ENCODE results near the gene SLC37A1. TPM values are rescaled to one million over a fixed set of nuclear protein-coding genes. Genes with fewer than 3 reads are reported as not detected.

Gene SLC37A1
- total and polyA plus RNA-seq, 2 of the 13 experiments (the other 11 are each of a cell fraction or from before 2014, with no cell fraction given) = 0.22 to 0.40 TPM

DNA sequence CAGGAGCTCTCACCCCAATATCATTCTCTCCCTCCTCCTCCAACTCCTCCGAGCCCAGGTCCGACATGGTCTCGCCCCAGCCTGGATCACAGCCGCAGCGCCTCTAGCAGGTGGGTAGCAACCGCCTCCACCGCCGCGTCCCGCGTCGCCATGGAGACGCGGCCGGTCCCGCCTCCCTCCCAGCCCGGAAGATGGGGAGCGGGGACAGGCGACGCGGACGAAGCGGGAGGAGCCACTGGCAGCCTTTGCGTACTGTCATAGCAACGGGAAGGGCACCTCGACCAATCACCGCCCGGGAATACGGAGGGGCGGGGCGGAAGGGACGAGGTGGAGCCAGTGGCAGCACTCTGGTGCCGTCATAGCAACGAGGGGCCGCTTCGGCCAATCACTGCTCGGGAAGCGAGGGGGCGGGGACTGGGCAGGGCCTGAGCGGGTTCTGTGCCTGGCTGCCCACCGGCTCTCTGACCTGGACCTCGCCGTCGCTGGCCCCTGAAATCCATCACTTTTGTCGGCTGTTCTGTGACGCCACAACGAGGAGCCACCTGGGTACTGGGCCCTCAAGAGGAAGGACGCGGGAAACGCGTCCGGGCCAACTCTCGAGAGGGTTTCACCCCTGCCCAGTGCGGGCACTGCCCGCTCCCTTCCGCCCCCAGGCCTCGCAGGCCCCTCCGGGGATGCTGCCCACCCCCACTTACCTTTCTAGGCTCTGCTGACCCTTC is 17.4 kb upstream of the SLC37A1 start, which contains the start of gene RSPH1 (continued):
- no peak for TF ChIP-seq MAFK (conservative IDR thresholded peaks at IDR 0.05 in 1 of 2, IDR thresholded peaks at IDR 0.05 in 1 of 2; ENCODE audit: low read length in 2 of 2)
- TF ChIP-seq SIN3A (IDR thresholded peaks at IDR 0.05; ENCODE audit: borderline replicate concordance, low read depth, low read length) = peak; percentile 81; the same call in 1 of the 2 replicates
- TF ChIP-seq ARID5B (CRISPR knock-in tag; IDR thresholded peaks at IDR 0.05) = peak; percentile 4; the same call in 1 of the 2 replicates
- no peak for TF ChIP-seq ZNF333 (CRISPR knock-in tag; IDR thresholded peaks at IDR 0.05; ENCODE audit: borderline replicate concordance)
- TF ChIP-seq, protein P1, sequence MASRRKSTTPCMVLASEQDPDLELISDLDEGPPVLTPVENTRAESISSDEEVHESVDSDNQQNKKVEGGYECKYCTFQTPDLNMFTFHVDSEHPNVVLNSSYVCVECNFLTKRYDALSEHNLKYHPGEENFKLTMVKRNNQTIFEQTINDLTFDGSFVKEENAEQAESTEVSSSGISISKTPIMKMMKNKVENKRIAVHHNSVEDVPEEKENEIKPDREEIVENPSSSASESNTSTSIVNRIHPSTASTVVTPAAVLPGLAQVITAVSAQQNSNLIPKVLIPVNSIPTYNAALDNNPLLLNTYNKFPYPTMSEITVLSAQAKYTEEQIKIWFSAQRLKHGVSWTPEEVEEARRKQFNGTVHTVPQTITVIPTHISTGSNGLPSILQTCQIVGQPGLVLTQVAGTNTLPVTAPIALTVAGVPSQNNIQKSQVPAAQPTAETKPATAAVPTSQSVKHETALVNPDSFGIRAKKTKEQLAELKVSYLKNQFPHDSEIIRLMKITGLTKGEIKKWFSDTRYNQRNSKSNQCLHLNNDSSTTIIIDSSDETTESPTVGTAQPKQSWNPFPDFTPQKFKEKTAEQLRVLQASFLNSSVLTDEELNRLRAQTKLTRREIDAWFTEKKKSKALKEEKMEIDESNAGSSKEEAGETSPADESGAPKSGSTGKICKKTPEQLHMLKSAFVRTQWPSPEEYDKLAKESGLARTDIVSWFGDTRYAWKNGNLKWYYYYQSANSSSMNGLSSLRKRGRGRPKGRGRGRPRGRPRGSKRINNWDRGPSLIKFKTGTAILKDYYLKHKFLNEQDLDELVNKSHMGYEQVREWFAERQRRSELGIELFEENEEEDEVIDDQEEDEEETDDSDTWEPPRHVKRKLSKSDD (CRISPR knock-in tag; IDR thresholded peaks at IDR 0.05; ENCODE audit: low read depth) = 0 out of 2 replicates have a peak, but pooled peaks have one; percentile 28
- no peak for TF ChIP-seq GZF1 (CRISPR knock-in tag; IDR thresholded peaks at IDR 0.05)
- peak; percentile 61 for TF ChIP-seq RBM39 (IDR thresholded peaks at IDR 0.05; ENCODE audit: low read depth, low read length, poor library complexity, severe bottlenecking)
- TF ChIP-seq KDM6A (CRISPR knock-in tag; IDR thresholded peaks at IDR 0.05; ENCODE audit: low read depth) = no peak
- TF ChIP-seq EED (CRISPR knock-in tag; IDR thresholded peaks at IDR 0.05) = 0 out of 2 replicates have a peak, but pooled peaks have one; percentile 24
- peak; percentile 72; the same call in 1 of the 2 replicates for TF ChIP-seq ZNF776 (CRISPR knock-in tag; IDR thresholded peaks at IDR 0.05)
- TF ChIP-seq MTF2 (CRISPR knock-in tag; IDR thresholded peaks at IDR 0.05; ENCODE audit: borderline replicate concordance) = no peak
- no peak for TF ChIP-seq EHMT2 (IDR thresholded peaks at IDR 0.05; ENCODE audit: borderline replicate concordance, low read depth, low read length)
- TF ChIP-seq HOXA3 (CRISPR knock-in tag; IDR thresholded peaks at IDR 0.05) = peak; percentile 75
- no peak for TF ChIP-seq NONO (IDR thresholded peaks at IDR 0.05)
- TF ChIP-seq NONO (CRISPR knock-in tag; conservative IDR thresholded peaks at IDR 0.05) = 0 out of 2 replicates have a peak, but pooled peaks have one; percentile 33
- TF ChIP-seq MED1 (CRISPR knock-in tag; IDR thresholded peaks at IDR 0.05) = no peak
- TF ChIP-seq JARID2 (CRISPR knock-in tag; IDR thresholded peaks at IDR 0.05; ENCODE audit: insufficient replicate concordance) = no peak
- TF ChIP-seq GATAD2A (CRISPR knock-in tag; IDR thresholded peaks at IDR 0.05) = peak; percentile 12; the same call in 1 of the 2 replicates
- TF ChIP-seq FOXA3 (CRISPR knock-in tag; IDR thresholded peaks at IDR 0.05) = no peak
- TF ChIP-seq CREB1 (IDR thresholded peaks at IDR 0.05) = peak; percentile 91
- TF ChIP-seq CREB1 (CRISPR knock-in tag; IDR thresholded peaks at IDR 0.05) = no peak
- TF ChIP-seq ZNF367 (CRISPR knock-in tag; IDR thresholded peaks at IDR 0.05; ENCODE audit: borderline replicate concordance) = no peak
- no peak for TF ChIP-seq MLLT10 (CRISPR knock-in tag; IDR thresholded peaks at IDR 0.05)
- peak; percentile 70; the same call in 1 of the 2 replicates for TF ChIP-seq HNRNPL (IDR thresholded peaks at IDR 0.05; ENCODE audit: low read depth, low read length)
- TF ChIP-seq MXI1 (IDR thresholded peaks at IDR 0.05; ENCODE audit: borderline replicate concordance, low read depth, low read length) = peak; percentile 91; the same call in 2 of the 3 replicates
- no peak for TF ChIP-seq HDAC2 (CRISPR knock-in tag; IDR thresholded peaks at IDR 0.05)

Data from HepG2 (cell line).